Pons (tissue), 1 donor: ENCODE data around the gene UBQLN4.

Experiments used
- DNase-seq: peaks from one replicate; pipeline ENCODE4 v3.0.0-alpha.2; 2016; ENCODE audit warnings: low spot score

The UBQLN4 gene

DNA sequence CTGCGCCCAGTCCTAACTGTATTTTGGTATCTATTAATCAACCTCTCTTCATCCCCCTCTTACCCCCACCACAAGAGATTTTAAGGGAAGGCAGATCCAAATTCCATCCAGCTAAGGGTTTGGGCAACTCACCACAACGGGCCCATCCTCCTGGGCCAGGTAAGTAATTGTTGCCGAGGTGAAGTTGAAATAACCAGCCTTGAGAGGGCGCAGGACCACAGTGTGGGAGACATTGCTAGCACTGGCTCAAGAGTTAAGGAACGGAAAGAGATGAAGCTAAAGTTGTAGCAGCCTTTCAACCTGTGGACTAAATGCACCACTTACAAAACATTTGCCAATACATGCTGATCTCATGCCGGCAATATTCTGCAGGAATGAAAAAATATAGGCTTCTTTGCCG lies 38.8 kb downstream of the UBQLN4 start:
- DNase-seq: no peak

DNA sequence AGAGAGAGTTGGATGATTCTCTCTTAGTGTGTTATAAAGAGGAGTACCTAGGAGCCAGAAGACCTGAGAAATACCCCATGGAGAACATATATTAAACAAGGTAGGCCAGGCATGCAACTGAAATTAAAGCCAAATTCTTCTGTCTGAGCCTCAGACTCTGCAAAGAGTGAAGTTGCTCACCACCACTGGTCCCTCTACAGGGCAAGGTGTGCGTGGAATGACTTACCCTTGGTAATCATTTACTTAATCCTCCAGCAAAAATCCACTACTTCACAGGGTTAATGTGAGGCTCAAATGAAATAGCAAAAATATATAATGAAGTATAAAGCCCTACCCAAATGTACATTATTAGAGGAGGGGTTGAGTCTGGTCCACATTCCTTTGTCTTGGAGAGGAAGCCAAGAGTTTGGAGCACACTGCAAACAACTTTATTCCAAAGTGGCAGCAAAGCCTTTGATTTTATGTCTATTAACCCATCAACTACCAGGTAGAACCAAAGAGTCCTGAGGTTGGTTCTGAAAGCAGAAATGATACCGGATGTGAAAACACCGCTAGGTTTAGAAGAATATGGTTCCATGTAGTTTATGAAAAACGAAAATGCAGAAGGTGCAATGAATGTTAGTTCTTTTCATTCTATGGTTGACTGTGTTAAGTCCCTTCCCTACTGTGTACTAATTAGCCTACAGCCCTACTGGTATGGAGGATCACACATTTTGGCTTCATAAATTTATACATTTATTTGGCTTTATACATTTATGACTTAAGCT lies 41.4 kb downstream of the UBQLN4 start:
- DNase-seq: no peak

DNA sequence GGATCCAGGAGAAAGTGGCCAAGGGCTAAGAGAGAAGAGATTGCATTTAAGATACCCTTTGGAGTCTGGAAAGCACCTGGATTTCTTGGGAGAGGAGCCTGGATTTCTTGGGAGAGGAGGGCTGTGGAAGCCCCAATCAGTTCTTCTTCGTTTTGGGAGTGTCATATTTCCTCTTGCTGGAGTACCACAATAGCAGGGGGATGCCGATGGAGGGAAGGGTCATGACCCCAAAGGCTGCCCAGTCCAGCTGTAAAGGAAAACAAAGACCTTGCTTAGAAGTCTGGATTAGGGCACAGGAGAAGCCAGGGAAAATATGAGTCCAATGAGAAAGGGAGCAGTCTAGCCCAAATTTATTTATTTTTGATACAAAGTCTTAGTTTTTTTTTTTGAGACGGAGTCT lies 44.2 kb downstream of the UBQLN4 start:
- no peak for DNase-seq

DNA sequence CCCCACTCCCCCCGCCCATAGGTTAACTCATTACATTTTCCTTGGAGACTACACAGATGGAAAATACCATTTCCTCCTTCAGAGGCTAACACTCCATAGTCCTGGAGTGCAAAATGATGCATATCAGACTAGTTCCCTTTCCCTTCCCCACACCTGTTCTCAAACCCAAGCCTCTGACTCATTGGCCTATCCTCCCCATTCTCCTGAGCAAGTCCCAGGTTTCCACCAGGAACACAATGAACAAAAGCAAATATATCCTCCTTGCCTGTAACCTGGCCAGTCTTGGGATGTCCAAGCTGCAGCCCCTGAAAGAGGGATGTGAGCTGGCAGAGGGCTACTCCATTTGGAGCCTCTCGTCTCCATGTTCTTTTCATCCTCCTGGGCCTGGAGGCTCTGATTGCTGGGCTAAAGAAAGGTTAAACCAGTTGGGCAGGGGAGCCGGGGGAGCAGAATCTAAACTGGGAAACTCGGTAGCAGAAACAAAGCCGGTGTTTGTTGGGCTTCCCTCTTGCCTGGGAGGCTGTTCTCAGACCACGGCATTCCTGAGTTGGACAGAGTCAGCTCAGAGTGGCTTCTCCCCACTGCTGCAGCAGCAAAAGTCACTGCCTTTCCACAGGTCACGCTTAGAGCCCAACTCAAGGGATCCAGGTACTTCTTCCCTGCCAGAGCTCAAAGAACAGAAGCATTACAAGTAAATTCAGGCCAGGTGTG lies 46.8 kb downstream of the UBQLN4 start:
- no peak for DNase-seq

DNA sequence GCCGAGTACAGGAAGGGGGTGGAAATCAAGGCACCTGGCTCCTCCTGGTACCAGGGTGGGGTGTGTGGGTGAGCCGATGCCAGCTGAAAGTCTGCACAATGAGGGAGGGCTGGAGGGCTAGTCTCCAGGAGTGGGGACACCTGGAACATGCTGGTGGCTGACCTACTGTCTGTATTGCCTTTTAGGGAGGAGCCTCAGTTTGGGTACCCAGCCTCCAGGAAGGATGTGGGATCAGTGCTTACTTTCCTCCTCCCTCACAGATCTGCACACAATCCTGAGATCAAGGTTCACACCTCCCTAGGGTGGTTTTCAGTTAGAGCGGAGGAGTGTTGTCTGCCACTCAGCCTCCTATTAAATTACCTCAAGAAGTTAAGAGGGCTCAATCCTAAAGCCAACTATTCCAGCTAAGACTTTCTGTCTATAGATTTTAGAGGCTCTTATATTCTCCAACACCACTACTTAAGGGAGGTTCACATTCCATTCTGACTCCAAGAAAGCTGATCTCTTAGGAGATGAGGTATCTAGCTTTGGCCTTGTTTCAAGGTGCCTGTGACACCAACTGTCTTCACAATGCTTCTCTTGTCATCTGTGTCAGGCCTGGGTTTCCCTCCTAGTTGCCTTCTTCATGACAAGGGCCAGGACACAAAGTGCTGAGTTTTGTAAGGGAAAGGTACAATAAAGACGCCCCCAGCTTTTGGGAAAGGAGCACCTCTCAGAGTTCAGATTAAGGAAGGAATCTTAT lies 48.6 kb downstream of the UBQLN4 start:
- DNase-seq: no peak

DNA sequence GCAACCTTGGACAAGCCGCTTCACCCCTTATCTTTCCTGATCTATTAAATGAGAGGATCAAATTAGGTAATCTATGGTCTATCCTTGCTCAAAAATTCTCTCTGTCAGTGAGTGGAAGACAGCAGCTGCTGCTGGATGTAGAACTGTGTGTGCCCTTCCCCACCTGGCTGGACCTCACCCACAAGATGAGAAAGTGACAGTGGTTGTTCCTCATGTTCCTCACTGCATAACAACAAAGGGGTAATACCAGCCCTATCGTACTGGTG lies 49.7 kb downstream of the UBQLN4 start:
- no peak for DNase-seq

DNA sequence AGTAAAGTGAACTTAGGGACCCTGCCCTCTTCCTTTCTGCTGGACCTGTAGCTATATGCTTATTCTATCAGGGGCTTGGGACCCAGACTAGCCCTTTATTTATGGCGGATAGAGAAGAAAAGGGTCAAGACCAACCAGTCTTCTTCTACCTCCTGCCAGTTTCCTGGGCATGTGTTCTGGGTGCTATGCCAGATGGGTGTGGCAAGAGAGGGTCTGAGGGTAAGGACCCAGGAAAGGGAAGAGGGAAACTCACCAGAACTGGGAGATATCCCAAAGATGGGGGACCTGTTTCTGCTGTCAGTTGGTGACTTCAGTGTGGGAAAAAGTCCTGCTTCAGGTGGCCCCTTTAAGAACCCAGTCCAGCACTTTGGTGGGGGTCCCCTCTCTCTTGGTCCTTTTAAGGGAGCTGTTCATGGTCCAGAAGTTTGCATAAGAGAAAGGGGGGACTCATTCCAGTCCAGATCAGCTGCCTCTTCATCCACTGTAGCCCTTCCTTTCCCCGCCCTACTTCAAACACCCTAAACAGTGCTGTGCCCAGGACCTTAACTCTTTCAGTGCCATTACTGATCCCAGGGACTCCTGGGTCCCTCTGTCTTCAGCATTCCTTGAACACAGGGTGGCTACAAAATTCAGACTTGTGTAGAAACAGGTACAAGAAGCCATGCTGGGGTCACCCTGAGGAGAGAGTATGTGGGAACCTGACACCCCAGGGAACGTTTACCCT lies 51.2 kb downstream of the UBQLN4 start:
- DNase-seq: no peak

DNA sequence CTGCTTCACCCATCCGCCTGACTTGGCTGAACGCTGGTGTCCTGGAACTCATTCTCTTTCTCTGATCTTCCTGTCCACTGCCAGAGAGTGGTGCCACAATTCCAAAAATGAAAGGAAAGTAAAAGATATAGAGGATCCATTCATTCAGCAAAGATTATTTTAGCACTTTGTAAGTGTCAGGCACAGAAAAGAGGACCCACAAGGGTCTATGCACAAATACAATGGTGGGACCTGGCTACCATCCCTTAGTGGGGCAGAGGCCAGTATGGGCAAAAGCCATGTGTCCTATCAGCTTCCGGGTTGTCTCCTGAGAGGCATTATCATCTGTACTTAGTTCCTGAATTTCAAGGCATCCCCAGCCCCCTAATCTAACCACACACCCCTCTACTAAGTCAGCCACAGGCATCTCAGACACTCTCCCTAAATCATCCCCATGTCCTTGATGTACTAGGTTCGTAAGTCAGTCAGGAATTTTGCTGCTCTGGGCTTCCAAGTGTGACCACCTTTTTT lies 51.9 kb downstream of the UBQLN4 start:
- no peak for DNase-seq

DNA sequence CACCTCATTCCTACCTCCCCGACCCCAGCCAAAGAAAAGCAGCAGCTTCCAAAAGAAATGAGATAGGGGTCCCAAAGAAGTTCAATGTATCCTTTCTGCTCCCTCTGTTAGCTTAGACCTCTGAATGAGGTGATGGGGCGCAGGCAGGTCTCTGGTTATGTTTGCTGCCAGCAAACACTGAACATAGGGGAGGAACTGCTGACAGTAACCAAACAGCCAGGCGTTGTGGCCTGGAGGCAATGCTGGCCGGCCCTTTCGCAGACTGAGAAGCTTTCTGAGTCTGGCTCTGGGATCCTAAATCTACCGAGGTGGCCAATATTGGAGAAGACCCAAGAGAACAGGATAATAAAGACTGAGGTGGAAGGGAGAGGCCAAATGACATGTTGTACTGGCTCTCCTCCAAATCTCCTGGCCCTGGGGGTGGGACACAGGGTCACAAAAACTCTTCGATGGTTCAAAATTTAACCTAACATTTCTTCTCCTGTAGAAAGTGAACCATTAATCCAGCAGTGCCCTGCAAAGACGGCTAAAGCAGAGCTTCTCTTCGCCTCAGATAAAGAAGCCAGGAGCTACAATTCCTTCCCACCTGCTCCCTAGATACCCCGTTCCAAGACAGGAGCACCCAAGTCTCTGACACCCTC lies 52.5 kb downstream of the UBQLN4 start:
- DNase-seq: no peak

DNA sequence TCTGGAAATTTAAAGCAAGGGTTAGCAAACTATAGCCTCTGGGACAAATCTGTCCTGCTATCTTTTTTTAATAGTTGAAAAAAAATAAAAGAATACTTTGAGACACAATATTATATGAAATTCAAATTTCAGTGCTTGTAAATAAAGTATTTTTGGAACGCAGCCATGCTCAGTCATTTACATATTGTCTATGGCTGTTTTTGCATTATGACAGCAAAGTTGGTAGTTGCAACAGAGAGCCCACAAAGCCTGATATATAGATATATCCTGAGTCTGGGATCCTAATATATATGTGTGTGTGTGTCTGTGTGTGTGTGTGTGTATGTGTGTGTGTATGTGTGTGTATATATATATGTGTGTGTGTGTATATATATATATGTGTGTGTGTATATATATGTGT lies 53.6 kb downstream of the UBQLN4 start:
- no peak for DNase-seq

DNA sequence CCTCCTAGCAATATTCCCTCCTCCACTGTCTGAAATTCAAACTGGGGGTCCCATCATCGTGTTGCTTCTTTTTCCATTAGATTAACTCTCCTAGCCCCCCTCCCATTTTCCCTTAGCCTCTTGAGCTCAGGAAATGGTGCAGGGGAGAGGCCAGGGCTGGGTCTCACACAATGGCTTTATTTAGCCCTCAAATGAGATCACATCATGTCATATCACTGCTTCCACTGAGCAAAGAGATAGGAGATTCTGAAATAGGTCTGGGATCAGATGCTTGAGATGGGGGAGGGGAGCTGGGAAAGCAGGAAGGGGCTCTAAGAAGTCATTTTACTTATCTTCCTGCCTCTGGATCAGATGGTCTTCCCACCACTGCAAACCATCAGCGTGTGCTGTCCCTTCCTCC lies 57.4 kb downstream of the UBQLN4 start:
- no peak for DNase-seq

DNA sequence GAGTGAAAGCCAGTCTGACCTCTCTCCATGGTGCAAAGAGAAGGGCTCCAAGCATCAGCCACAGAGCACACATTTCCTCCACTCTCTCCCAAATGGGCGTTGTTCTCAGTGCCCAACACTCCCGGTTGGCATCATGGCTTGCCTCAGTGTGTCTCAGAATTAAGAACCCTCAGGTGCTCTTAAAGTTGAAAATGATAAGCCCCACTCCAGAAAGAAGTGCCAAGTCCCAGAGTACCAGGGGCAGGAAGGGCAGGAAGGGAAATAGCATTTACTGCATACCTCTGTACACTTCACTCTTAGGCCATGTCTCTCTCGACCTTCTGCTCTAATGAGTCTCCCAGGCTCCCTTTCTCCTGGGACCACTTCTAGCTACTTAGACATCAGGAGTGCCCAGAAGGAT lies 60.0 kb downstream of the UBQLN4 start:
- no peak for DNase-seq

DNA sequence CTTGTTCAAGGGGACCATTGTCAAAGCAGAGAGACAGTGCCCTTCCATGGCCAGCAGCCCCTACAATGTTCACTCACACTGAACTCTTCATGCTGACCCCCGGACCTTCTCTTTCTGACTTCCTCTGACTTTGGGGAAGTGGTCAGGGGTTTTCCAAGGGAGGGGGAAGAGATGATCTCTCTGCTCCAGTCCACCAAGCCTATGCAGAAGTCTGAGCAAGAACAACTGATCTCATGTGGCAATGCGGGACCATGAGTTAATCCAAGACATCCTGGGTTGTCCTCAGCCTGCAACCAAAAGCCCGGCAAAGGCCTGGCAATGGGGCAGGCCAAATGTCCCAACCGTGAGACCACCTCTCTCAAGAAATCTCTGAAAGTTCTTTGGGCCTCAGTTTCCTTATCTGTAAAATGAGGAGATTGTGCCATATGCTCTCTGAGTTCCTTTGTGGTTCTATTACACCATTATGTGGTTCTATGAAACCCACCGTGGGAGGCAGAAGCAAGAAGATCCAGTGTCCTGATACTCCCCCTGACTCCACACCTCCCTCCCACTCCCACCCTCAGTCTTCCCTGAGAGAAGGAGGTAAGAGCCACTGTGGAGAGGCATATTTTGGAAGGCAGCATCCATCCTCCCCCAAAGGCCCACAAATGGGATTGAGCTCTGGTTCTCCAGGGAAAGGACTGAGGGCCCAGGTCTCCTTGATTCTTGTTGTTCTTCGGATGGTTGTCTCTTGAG lies 63.4 kb downstream of the UBQLN4 start:
- peak; percentile 82 for DNase-seq

DNA sequence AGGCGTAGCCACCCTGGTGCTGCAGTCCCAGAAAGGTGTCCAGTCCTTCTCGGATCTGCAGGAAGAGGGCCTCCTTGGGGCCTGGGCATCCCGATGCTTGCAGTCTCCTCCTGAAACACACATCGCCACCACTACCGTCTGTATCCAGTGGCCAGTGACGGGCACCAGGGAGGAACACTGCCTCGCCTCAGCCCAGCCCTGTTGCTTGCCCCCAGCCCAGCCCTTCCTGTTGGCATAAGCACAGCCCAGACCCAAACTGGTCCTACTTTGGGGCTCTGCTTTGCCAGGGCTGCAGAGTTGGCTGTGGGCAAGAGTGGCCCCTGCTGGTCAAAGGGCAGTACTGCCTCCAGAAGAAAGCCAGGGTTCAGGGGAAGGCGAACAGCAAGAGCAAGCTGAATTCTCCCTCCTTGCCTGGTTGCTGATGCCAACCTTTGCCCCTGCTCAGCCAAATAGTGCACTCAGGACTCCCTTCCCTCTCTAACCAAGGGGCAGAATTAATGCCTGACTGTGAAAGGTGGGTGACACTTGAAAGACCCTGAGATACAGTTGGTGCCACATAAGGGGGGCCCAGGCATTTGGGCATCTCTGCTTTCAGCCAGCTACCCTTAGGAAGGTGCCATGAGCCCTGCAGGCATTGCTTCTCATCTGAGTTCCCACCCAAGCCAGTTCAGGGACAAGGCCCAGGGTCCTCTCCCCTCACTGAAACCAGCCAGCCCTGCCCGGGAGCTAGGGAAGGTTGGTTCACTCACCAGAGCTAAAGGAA lies 64.2 kb downstream of the UBQLN4 start:
- peak; percentile 79 for DNase-seq
